Glutamatergic neuron (in vitro differentiated cells): Measurements from ENCODE around the gene PDE6A. TPM values are rescaled to one million over a fixed set of nuclear protein-coding genes. Genes with fewer than 3 reads are reported as not detected.

Experiments
- DNase-seq: peaks from one replicate; pipeline ENCODE4 v3.0.0; 2022
- H3K27ac Mint-ChIP-seq: one replicate; pipeline ENCODE4 v1.8.0; 2020; ENCODE audit warnings: mild to moderate bottlenecking, mixed read lengths, inconsistent platforms; ENCODE audit not compliant: unreplicated experiment
- H3K27me3 Mint-ChIP-seq: one replicate; pipeline ENCODE4 v1.8.0; 2020; ENCODE audit warnings: mild to moderate bottlenecking, moderate library complexity, mixed read lengths, inconsistent platforms; ENCODE audit not compliant: unreplicated experiment
- H3K36me3 Mint-ChIP-seq: one replicate; pipeline ENCODE4 v1.8.0; 2020; ENCODE audit warnings: mild to moderate bottlenecking, mixed read lengths, inconsistent platforms; ENCODE audit not compliant: unreplicated experiment
- H3K4me1 Mint-ChIP-seq: one replicate; pipeline ENCODE4 v1.8.0; 2020; ENCODE audit warnings: mild to moderate bottlenecking, low read depth, mixed read lengths, inconsistent platforms; ENCODE audit not compliant: unreplicated experiment
- H3K4me3 Mint-ChIP-seq: one replicate; pipeline ENCODE4 v1.8.0; 2020; ENCODE audit warnings: mild to moderate bottlenecking, mixed read lengths, inconsistent platforms; ENCODE audit not compliant: unreplicated experiment
- H3K9me3 Mint-ChIP-seq: one replicate; pipeline ENCODE4 v1.8.0; 2020; ENCODE audit warnings: mild to moderate bottlenecking, moderate library complexity, mixed read lengths, inconsistent platforms; ENCODE audit not compliant: unreplicated experiment
- total RNA-seq: library from RNA; stranded (reverse); fragmentation: NEBNext Ultra II Directional; extraction: Animal tissue kit (Norgen Biotek cat#: 25700); gene quantifications from one replicate; pipeline ENCODE4 v1.2.1, GENCODE V29; 2021; ENCODE audit not compliant: unreplicated experiment
- TF ChIP-seq, protein P1 (sequence below): fragments of 200-600 bp; sonication (generic); IDR thresholded peaks from one replicate; pipeline ENCODE4 v1.5.0; 2021; ENCODE audit not compliant: partially characterized antibody, unreplicated experiment

The PDE6A gene
- total RNA-seq, 1 donor from 2014 or later = not detected

- TF ChIP-seq, protein P1, sequence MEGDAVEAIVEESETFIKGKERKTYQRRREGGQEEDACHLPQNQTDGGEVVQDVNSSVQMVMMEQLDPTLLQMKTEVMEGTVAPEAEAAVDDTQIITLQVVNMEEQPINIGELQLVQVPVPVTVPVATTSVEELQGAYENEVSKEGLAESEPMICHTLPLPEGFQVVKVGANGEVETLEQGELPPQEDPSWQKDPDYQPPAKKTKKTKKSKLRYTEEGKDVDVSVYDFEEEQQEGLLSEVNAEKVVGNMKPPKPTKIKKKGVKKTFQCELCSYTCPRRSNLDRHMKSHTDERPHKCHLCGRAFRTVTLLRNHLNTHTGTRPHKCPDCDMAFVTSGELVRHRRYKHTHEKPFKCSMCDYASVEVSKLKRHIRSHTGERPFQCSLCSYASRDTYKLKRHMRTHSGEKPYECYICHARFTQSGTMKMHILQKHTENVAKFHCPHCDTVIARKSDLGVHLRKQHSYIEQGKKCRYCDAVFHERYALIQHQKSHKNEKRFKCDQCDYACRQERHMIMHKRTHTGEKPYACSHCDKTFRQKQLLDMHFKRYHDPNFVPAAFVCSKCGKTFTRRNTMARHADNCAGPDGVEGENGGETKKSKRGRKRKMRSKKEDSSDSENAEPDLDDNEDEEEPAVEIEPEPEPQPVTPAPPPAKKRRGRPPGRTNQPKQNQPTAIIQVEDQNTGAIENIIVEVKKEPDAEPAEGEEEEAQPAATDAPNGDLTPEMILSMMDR = no peak
- H3K27ac Mint-ChIP-seq = no peak overlapping the region
- H3K4me1 Mint-ChIP-seq = peaks cover 12% of the 10 kb centered on the region
- no peak for DNase-seq
- H3K9me3 Mint-ChIP-seq = peaks cover 2% of the 10 kb centered on the region
- no peak overlapping the region for H3K4me3 Mint-ChIP-seq
- H3K36me3 Mint-ChIP-seq = no peaks in the 10 kb centered on the region
- peaks cover 3% of the 10 kb centered on the region for H3K27me3 Mint-ChIP-seq
Observed at GRCh38 chr5:149857499-149857898, 87.1 kb downstream of the PDE6A start.

DNA sequence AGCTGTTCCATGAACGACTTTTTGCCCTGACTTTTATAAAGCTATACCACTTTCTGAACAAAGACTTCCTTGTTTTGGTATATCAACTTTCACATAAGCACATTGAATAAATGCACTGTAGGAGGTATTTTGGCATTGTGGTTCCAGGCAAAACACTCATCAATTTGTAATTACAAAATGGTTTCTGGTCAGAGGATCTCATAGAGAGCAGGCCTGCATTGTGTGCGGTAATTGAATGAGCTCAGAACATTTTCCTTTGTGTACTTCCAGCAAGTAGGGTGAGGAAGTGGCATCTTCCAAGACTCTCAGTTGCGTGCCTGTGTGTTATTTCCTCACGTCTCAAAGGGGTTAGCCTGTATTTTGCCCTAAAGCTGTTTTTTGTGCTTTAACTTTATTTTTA lies 89.2 kb downstream of the PDE6A start:
- no peaks in the 10 kb centered on the region for H3K36me3 Mint-ChIP-seq
- TF ChIP-seq, protein P1 = no peak
- H3K27ac Mint-ChIP-seq = no peak overlapping the region
- no peak overlapping the region for H3K4me3 Mint-ChIP-seq
- H3K9me3 Mint-ChIP-seq = no peaks in the 10 kb centered on the region
- peaks cover 17% of the 10 kb centered on the region for H3K4me1 Mint-ChIP-seq
- DNase-seq = no peak
- H3K27me3 Mint-ChIP-seq = peaks cover 2% of the 10 kb centered on the region

DNA sequence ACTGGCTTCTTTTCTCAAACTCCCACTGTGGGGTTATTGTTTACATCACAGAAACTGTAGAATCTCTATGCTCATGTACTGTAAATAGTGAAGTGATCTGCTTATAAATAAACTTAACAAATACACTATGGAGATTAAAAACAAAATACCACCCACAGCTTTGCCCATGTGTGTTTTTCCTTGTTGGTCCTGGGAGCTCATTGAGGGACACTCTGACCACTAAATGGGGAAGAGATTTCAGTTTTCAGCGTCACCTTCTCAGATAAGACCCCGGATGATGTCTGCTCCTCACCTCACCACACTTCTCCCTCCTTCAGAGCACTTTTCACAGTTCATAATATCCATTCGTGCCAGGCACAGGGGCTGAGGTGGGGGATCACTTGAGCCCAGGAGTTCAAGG lies 89.7 kb downstream of the PDE6A start:
- peaks cover 2% of the 10 kb centered on the region for H3K27me3 Mint-ChIP-seq

GRCh38 chr5:149853701-149854100 lies 90.9 kb downstream of the PDE6A start:
- Mint-ChIP-seq H3K9me3 (no peaks in the 10 kb centered on the region), H3K36me3 (peaks cover 8% of the 10 kb centered on the region), H3K4me3 (no peak overlapping the region), H3K4me1 (peaks cover 17% of the 10 kb centered on the region), H3K27me3 (peaks cover 2% of the 10 kb centered on the region), H3K27ac (no peak overlapping the region)
- TF ChIP-seq, protein P1 = no peak
- peak; percentile 7 for DNase-seq

More for the DNA sequence above, 89.7 kb downstream of the PDE6A start:
- no peak for DNase-seq
- H3K4me3 Mint-ChIP-seq = no peak overlapping the region
- no peaks in the 10 kb centered on the region for H3K9me3 Mint-ChIP-seq
- no peaks in the 10 kb centered on the region for H3K36me3 Mint-ChIP-seq
- TF ChIP-seq, protein P1 = no peak
- H3K4me1 Mint-ChIP-seq = peaks cover 17% of the 10 kb centered on the region
- H3K27ac Mint-ChIP-seq = no peak overlapping the region

GRCh38 chr5:149853331-149853648 lies 91.3 kb downstream of the PDE6A start:
- Mint-ChIP-seq H3K27ac (no peak overlapping the region), H3K4me1 (peaks cover 17% of the 10 kb centered on the region), H3K9me3 (no peaks in the 10 kb centered on the region), H3K36me3 (peaks cover 8% of the 10 kb centered on the region), H3K4me3 (no peak overlapping the region), H3K27me3 (peaks cover 2% of the 10 kb centered on the region)
- DNase-seq = no peak
- TF ChIP-seq, protein P1 = peak; percentile 61
